Measurements from ENCODE around the gene KRTAP10-8.

Gene KRTAP10-8

GRCh38 chr21:44578371-44579055 is 33.4 kb upstream of the KRTAP10-8 start:
- Histone ChIP-seq H3K27ac (ENCODE audit: extremely low read depth, low read depth, low read length) (no peak overlapping the region), H3K9me3 (ENCODE audit: control insufficient read depth, insufficient read depth, low read depth, low read length) (no peaks in the 10 kb centered on the region), H3K4me1 (ENCODE audit: control insufficient read depth, insufficient read depth, low read length) (no peaks in the 10 kb centered on the region), H3K36me3 (ENCODE audit: control insufficient read depth in 2 of 2, insufficient read depth in 1 of 2, low read length in 2 of 2) (no peaks in the 10 kb centered on the region), H3K4me3 (ENCODE audit: low read depth, low read length) (no peak overlapping the region)
- TF ChIP-seq BCL6B (tag by site-specific recombination; IDR thresholded peaks at IDR 0.05): no peak
- no peak for TF ChIP-seq EGR2 (tag by site-specific recombination; IDR thresholded peaks at IDR 0.05; ENCODE audit: low read depth)
- TF ChIP-seq ZNF501 (tag by site-specific recombination; IDR thresholded peaks at IDR 0.05): no peak
- TF ChIP-seq ZNF350 (tag by site-specific recombination; IDR thresholded peaks at IDR 0.05): no peak
- TF ChIP-seq ZNF239 (tag by site-specific recombination; IDR thresholded peaks at IDR 0.05): no peak
- TF ChIP-seq ZNF114 (tag by site-specific recombination; IDR thresholded peaks at IDR 0.05): no peak
- TF ChIP-seq ZNF843 (tag by site-specific recombination; IDR thresholded peaks at IDR 0.05): no peak
- TF ChIP-seq HIC1 (tag by site-specific recombination; IDR thresholded peaks at IDR 0.05): no peak
- no peak for TF ChIP-seq SCRT2 (tag by site-specific recombination; IDR thresholded peaks at IDR 0.05)
- no peak for TF ChIP-seq OVOL3 (tag by site-specific recombination; IDR thresholded peaks at IDR 0.05)
- CTCF ChIA-PET: no interaction called here
- POLR2A ChIA-PET: no interaction called here

GRCh38 chr21:44579056-44579832 is 32.6 kb upstream of the KRTAP10-8 start:
- H3K4me3 ChIP-seq (ENCODE audit: low read depth, low read length): no peak overlapping the region
- no peaks in the 10 kb centered on the region for H3K9me3 ChIP-seq (ENCODE audit: control insufficient read depth, insufficient read depth, low read depth, low read length)
- no peak overlapping the region for H3K27ac ChIP-seq (ENCODE audit: extremely low read depth, low read depth, low read length)
- POLR2A ChIA-PET: no interaction called here
- H3K4me1 ChIP-seq (ENCODE audit: control insufficient read depth, insufficient read depth, low read length): no peaks in the 10 kb centered on the region
- no peaks in the 10 kb centered on the region for H3K36me3 ChIP-seq (ENCODE audit: control insufficient read depth in 2 of 2, insufficient read depth in 1 of 2, low read length in 2 of 2)
- CTCF ChIA-PET: no interaction called here
- no peak for TF ChIP-seq ZNF324 (tag by site-specific recombination; IDR thresholded peaks at IDR 0.05)
- no peak for TF ChIP-seq ZNF521 (tag by site-specific recombination; IDR thresholded peaks at IDR 0.05)
- no peak for TF ChIP-seq HOXC10 (CRISPR knock-in tag; IDR thresholded peaks at IDR 0.05)
- no peak for TF ChIP-seq ZNF623 (tag by site-specific recombination; IDR thresholded peaks at IDR 0.05)
- TF ChIP-seq REST (tag by site-specific recombination; IDR thresholded peaks at IDR 0.05): no peak
- TF ChIP-seq ZNF768 (tag by site-specific recombination; IDR thresholded peaks at IDR 0.05): no peak
- no peak for TF ChIP-seq KLF7 (tag by site-specific recombination; IDR thresholded peaks at IDR 0.05; ENCODE audit: borderline replicate concordance)
- no peak for TF ChIP-seq ZNF747 (tag by site-specific recombination; IDR thresholded peaks at IDR 0.05)
- no peak for TF ChIP-seq ZNF501 (tag by site-specific recombination; IDR thresholded peaks at IDR 0.05)
- TF ChIP-seq PATZ1 (tag by site-specific recombination; IDR thresholded peaks at IDR 0.05): no peak
- TF ChIP-seq ZBTB20 (tag by site-specific recombination; IDR thresholded peaks at IDR 0.05): no peak
- no peak for TF ChIP-seq ZNF133 (tag by site-specific recombination; IDR thresholded peaks at IDR 0.05)
- no peak for TF ChIP-seq ZIC2 (tag by site-specific recombination; IDR thresholded peaks at IDR 0.05)
- no peak for TF ChIP-seq ZNF488 (tag by site-specific recombination; IDR thresholded peaks at IDR 0.05)
- TF ChIP-seq ZNF114 (tag by site-specific recombination; IDR thresholded peaks at IDR 0.05): no peak
- TF ChIP-seq ZNF202 (tag by site-specific recombination; IDR thresholded peaks at IDR 0.05; ENCODE audit: borderline replicate concordance): no peak

Measured in HEK293 (cell line).